ENCODE data around the gene LIMK1. TPM values are rescaled to one million over a fixed set of nuclear protein-coding genes. Genes with fewer than 3 reads are reported as not detected.

Gene LIMK1
- total and polyA plus RNA-seq, 5 donors from 2014 or later: 1.7 to 14.4 (median 2.8) TPM

DNA sequence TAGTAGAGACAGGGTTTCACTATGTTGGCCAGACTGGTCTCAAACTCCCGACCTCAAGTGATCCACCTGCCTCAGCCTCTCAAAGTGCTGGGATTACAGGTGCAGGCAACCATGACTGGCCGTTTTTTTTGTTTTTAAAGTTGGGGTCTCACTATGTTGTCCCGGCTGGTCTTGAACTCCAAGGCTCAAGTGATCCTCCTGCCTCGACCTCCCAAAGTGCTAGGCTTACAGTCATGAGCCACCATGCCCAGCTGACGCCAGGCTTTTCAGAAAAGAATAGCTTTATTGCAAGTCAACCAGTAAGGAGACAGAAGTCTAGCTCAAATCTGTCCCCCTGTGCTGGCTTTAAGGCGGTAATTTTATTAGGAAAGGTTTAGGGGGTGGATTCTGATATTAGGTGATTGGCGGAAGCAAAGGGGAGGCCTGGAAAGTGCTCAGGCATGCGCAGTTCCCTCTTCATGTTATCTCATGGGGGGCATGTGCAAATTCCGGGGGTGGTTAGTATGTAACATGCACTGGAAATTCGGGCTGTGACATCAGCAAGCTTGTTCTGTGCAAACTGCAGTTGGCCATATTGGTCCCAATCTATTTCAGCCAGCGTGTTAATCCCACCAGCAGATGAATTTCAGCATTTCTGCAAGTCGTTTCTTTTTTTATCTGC is 42.7 kb downstream of the LIMK1 start:
- ATAC-seq (ENCODE audit: low read depth in 2 of 2) (no peak), DNase-seq (no peak)
- Mint-ChIP-seq H3K4me1 (no peaks in the 10 kb centered on the region), H3K27ac (no peak overlapping the region), H3K36me3 (peaks cover 2% of the 10 kb centered on the region), H3K27me3 (no peaks in the 10 kb centered on the region), H3K9me3 (no peaks in the 10 kb centered on the region), H3K4me3 (no peak overlapping the region)
- no peaks in the 10 kb centered on the region for H3K36me3 ChIP-seq (ENCODE audit: control insufficient read depth, insufficient read depth, low read length)
- H3K4me1 ChIP-seq (ENCODE audit: control insufficient read depth, insufficient read depth, low read length, poor library complexity, severe bottlenecking): no peaks in the 10 kb centered on the region
- H3K27ac ChIP-seq (ENCODE audit: insufficient read depth, low read length, poor library complexity, severe bottlenecking): no peak overlapping the region
- H3K4me3 ChIP-seq (ENCODE audit: low read depth, low read length): no peak overlapping the region
- no peaks in the 10 kb centered on the region for H3K9me3 ChIP-seq (ENCODE audit: control insufficient read depth in 2 of 2, low read length in 2 of 2)
- H3K27me3 ChIP-seq (ENCODE audit: control insufficient read depth, insufficient read depth, low read length): no peaks in the 10 kb centered on the region

DNA sequence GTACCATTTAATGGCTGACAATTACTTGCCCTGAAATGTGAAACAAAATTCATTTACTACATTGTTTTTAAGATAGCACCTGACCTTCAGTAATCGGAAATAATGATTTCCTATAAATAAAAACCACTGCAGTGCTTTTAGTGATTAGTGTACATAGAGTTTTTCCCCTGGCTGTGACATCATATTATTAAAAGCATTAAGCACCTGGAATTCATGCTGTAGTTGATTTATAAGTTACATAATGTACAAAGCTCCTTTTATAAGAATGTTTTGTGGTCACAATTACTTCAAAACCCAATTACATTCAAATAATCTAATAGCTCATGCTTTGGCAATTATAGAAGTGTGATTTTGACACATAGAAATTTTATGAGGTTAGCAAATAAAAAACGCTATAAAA is 46.3 kb downstream of the LIMK1 start:
- H3K27me3 Mint-ChIP-seq: no peaks in the 10 kb centered on the region
- no peaks in the 10 kb centered on the region for H3K36me3 ChIP-seq (ENCODE audit: control insufficient read depth, insufficient read depth, low read length)
- ATAC-seq (ENCODE audit: low read depth in 2 of 2) (no peak), DNase-seq (no peak)
- H3K4me1 ChIP-seq (ENCODE audit: control insufficient read depth, insufficient read depth, low read length, poor library complexity, severe bottlenecking): no peaks in the 10 kb centered on the region
- no peak overlapping the region for H3K4me3 ChIP-seq (ENCODE audit: low read depth, low read length)
- H3K36me3 Mint-ChIP-seq: no peaks in the 10 kb centered on the region
- peaks cover 0 to 3% (median 0%) of the 10 kb centered on the region in 4 donors for H3K4me1 Mint-ChIP-seq
- H3K27ac Mint-ChIP-seq: no peak overlapping the region
- no peaks in the 10 kb centered on the region for H3K27me3 ChIP-seq (ENCODE audit: control insufficient read depth, insufficient read depth, low read length)
- no peaks in the 10 kb centered on the region for H3K9me3 Mint-ChIP-seq
- H3K9me3 ChIP-seq (ENCODE audit: control insufficient read depth in 2 of 2, low read length in 2 of 2): no peaks in the 10 kb centered on the region
- no peak overlapping the region for H3K4me3 Mint-ChIP-seq
- no peak overlapping the region for H3K27ac ChIP-seq (ENCODE audit: insufficient read depth, low read length, poor library complexity, severe bottlenecking)

- Histone ChIP-seq H3K4me3 (ENCODE audit: low read depth, low read length) (no peak overlapping the region), H3K36me3 (ENCODE audit: control insufficient read depth, insufficient read depth, low read length) (no peaks in the 10 kb centered on the region), H3K9me3 (ENCODE audit: control insufficient read depth in 2 of 2, low read length in 2 of 2) (no peaks in the 10 kb centered on the region), H3K27ac (ENCODE audit: insufficient read depth, low read length, poor library complexity, severe bottlenecking) (no peak overlapping the region), H3K27me3 (ENCODE audit: control insufficient read depth, insufficient read depth, low read length) (no peaks in the 10 kb centered on the region), H3K4me1 (ENCODE audit: control insufficient read depth, insufficient read depth, low read length, poor library complexity, severe bottlenecking) (no peaks in the 10 kb centered on the region)
- DNase-seq: no peak
- H3K27ac Mint-ChIP-seq: no peak overlapping the region
- no peaks in the 10 kb centered on the region for H3K27me3 Mint-ChIP-seq
- no peaks in the 10 kb centered on the region for H3K9me3 Mint-ChIP-seq
- ATAC-seq (ENCODE audit: low read depth in 2 of 2): no peak
- no peaks in the 10 kb centered on the region for H3K36me3 Mint-ChIP-seq
- peaks cover 0 to 3% (median 0%) of the 10 kb centered on the region in 4 donors for H3K4me1 Mint-ChIP-seq
- H3K4me3 Mint-ChIP-seq: no peak overlapping the region
Observed at GRCh38 chr7:74130518-74130917, 46.9 kb downstream of the LIMK1 start.

DNA sequence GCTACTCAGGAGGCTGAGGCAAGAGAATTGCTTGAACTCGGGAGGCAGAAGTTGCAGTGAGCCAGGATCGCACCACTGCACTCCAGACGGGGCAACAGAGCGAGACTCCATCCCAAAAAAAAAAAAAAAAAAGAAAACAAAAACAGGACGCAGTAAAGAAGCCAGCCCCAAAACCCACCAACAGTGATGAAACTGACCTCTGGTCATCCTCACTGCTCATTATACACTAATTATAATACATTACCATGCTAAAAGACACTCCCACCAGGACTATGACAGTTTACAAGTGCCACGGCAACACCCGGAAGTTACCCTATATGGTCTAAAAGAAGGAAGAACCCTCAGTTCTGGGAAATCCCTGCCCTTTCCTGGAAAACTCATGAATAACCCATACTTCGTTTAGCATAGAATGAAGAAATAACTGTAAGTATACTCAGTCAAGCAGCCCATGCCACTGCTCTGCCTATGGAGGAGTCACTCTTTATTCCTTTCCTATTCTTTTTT is 50.6 kb downstream of the LIMK1 start:
- Histone ChIP-seq H3K9me3 (ENCODE audit: control insufficient read depth in 2 of 2, low read length in 2 of 2) (no peaks in the 10 kb centered on the region), H3K27me3 (ENCODE audit: control insufficient read depth, insufficient read depth, low read length) (no peaks in the 10 kb centered on the region), H3K4me3 (ENCODE audit: low read depth, low read length) (no peak overlapping the region), H3K27ac (ENCODE audit: insufficient read depth, low read length, poor library complexity, severe bottlenecking) (no peak overlapping the region), H3K4me1 (ENCODE audit: control insufficient read depth, insufficient read depth, low read length, poor library complexity, severe bottlenecking) (peaks cover 2% of the 10 kb centered on the region), H3K36me3 (ENCODE audit: control insufficient read depth, insufficient read depth, low read length) (no peaks in the 10 kb centered on the region)
- DNase-seq (peak in 1 of 3 donors; percentile 85), ATAC-seq (ENCODE audit: low read depth in 2 of 2) (peak in 1 of 2 donors; percentile 23)
- Mint-ChIP-seq H3K4me3 (no peak overlapping the region), H3K9me3 (no peaks in the 10 kb centered on the region), H3K4me1 (peaks cover 0 to 16% (median 11%) of the 10 kb centered on the region in 4 donors), H3K36me3 (no peaks in the 10 kb centered on the region), H3K27me3 (no peaks in the 10 kb centered on the region), H3K27ac (peak overlapping the region in 1 of 3 donors; percentile 35)

- peaks cover 4% of the 10 kb centered on the region for H3K4me1 ChIP-seq (ENCODE audit: control insufficient read depth, insufficient read depth, low read length, poor library complexity, severe bottlenecking)
- H3K9me3 Mint-ChIP-seq: peaks cover 0 to 2% (median 0%) of the 10 kb centered on the region in 7 donors
- H3K4me1 Mint-ChIP-seq: peaks cover 0 to 27% (median 16%) of the 10 kb centered on the region in 4 donors
- ATAC-seq (ENCODE audit: low read depth in 2 of 2): peak; percentile 85 to 89
- peak overlapping the region; percentile 17 to 67 (median 57) for H3K27ac Mint-ChIP-seq
- peak overlapping the region in 3 of 4 donors; percentile 12 to 59 (median 39) for H3K4me3 Mint-ChIP-seq
- peak overlapping the region; percentile 61 for H3K27ac ChIP-seq (ENCODE audit: insufficient read depth, low read length, poor library complexity, severe bottlenecking)
- no peaks in the 10 kb centered on the region for H3K36me3 ChIP-seq (ENCODE audit: control insufficient read depth, insufficient read depth, low read length)
- DNase-seq: peak; percentile 24 to 86 (median 62)
- H3K36me3 Mint-ChIP-seq: no peaks in the 10 kb centered on the region
- H3K4me3 ChIP-seq (ENCODE audit: low read depth, low read length): no peak overlapping the region
- no peaks in the 10 kb centered on the region for H3K27me3 Mint-ChIP-seq
- no peaks in the 10 kb centered on the region for H3K9me3 ChIP-seq (ENCODE audit: control insufficient read depth in 2 of 2, low read length in 2 of 2)
- H3K27me3 ChIP-seq (ENCODE audit: control insufficient read depth, insufficient read depth, low read length): no peaks in the 10 kb centered on the region
Observed at GRCh38 chr7:74138334-74138867, 54.8 kb downstream of the LIMK1 start.

- no peak for DNase-seq
- Mint-ChIP-seq H3K27ac (peak overlapping the region; percentile 17 to 67 (median 57)), H3K27me3 (no peaks in the 10 kb centered on the region), H3K9me3 (peaks cover 0 to 2% (median 0%) of the 10 kb centered on the region in 7 donors), H3K36me3 (no peaks in the 10 kb centered on the region), H3K4me3 (peak overlapping the region in 3 of 4 donors; percentile 12 to 59 (median 39)), H3K4me1 (peaks cover 0 to 27% (median 15%) of the 10 kb centered on the region in 4 donors)
- H3K9me3 ChIP-seq (ENCODE audit: control insufficient read depth in 2 of 2, low read length in 2 of 2): no peaks in the 10 kb centered on the region
- ATAC-seq (ENCODE audit: low read depth in 2 of 2): no peak
- H3K4me3 ChIP-seq (ENCODE audit: low read depth, low read length): no peak overlapping the region
- H3K4me1 ChIP-seq (ENCODE audit: control insufficient read depth, insufficient read depth, low read length, poor library complexity, severe bottlenecking): peaks cover 4% of the 10 kb centered on the region
- no peaks in the 10 kb centered on the region for H3K27me3 ChIP-seq (ENCODE audit: control insufficient read depth, insufficient read depth, low read length)
- H3K36me3 ChIP-seq (ENCODE audit: control insufficient read depth, insufficient read depth, low read length): no peaks in the 10 kb centered on the region
- no peak overlapping the region for H3K27ac ChIP-seq (ENCODE audit: insufficient read depth, low read length, poor library complexity, severe bottlenecking)
Observed at GRCh38 chr7:74138945-74139843, 55.6 kb downstream of the LIMK1 start.

- Mint-ChIP-seq H3K4me3 (no peak overlapping the region), H3K27ac (no peak overlapping the region), H3K36me3 (no peaks in the 10 kb centered on the region), H3K4me1 (peaks cover 0 to 27% (median 14%) of the 10 kb centered on the region in 4 donors), H3K27me3 (no peaks in the 10 kb centered on the region), H3K9me3 (peaks cover 0 to 4% (median 0%) of the 10 kb centered on the region in 7 donors)
- ATAC-seq (ENCODE audit: low read depth in 2 of 2) (no peak), DNase-seq (peak in 1 of 3 donors; percentile 39)
- Histone ChIP-seq H3K4me3 (ENCODE audit: low read depth, low read length) (no peak overlapping the region), H3K27me3 (ENCODE audit: control insufficient read depth, insufficient read depth, low read length) (no peaks in the 10 kb centered on the region), H3K27ac (ENCODE audit: insufficient read depth, low read length, poor library complexity, severe bottlenecking) (no peak overlapping the region), H3K4me1 (ENCODE audit: control insufficient read depth, insufficient read depth, low read length, poor library complexity, severe bottlenecking) (peaks cover 4% of the 10 kb centered on the region), H3K36me3 (ENCODE audit: control insufficient read depth, insufficient read depth, low read length) (no peaks in the 10 kb centered on the region), H3K9me3 (ENCODE audit: control insufficient read depth in 2 of 2, low read length in 2 of 2) (no peaks in the 10 kb centered on the region)
Observed at GRCh38 chr7:74141705-74142104, 58.1 kb downstream of the LIMK1 start.
